HepG2 (cell line): ENCODE measurements around the gene SMARCD1. TPM values are rescaled to one million over a fixed set of nuclear protein-coding genes. Genes with fewer than 3 reads are reported as not detected.

Experiments used
- ATAC-seq: fragments of 200-7000 bp; cut with Tn5 transposase; 3 replicates; pipeline ENCODE4 v1.9.1; 2020; ENCODE audit warnings: mild to moderate bottlenecking, moderate library complexity
- BruUV-seq: library from RNA; stranded (reverse); fragments of 400-500 nt; replicated peaks from 2 replicates; lab custom pipeline; 2021; lab: Mats Ljungman, UMichigan
- CTCF ChIA-PET: fragments of 300-600 bp; formaldehyde crosslinking; extraction: SDS; loops from one replicate; lab custom pipeline; 2021; ENCODE audit warnings: low total read pairs, inconsistent platforms, low intra/inter-chr PET ratio; lab: Yijun Ruan, JAX
- POLR2A ChIA-PET: fragments of 350-600 bp; sonication (Branson Sonifier 250); formaldehyde crosslinking; loops from one replicate; lab custom pipeline; 2020; ENCODE audit warnings: antibody characterized with exemption, inconsistent platforms; lab: Yijun Ruan, JAX
- DNase-seq: peaks from one replicate; pipeline ENCODE4 v3.0.0-alpha.2; 2015; ENCODE audit warnings: low spot score
- FAIRE-seq: peaks from 3 replicates; lab custom pipeline; 2011; peaks lifted over from hg19 to GRCh38; lab: Jason Lieb, UNC
- H2AFZ ChIP-seq: one replicate; pipeline ENCODE4 v1.6.1; 2011; ENCODE audit warnings: low read length, inconsistent platforms
- H3K27ac ChIP-seq: fragments of 300-600 bp; 3 replicates; pipeline ENCODE4 v1.8.0; 2011; ENCODE audit warnings: mixed run types, mild to moderate bottlenecking, mixed read lengths, low read length, inconsistent platforms; ENCODE audit not compliant: insufficient read depth; ENCODE audit errors: extremely low read length
- H3K27me3 ChIP-seq, 2 experiments: fragments of 200-600 bp in 1 of 2; 2 replicates in 1 of 2; 3 replicates in 1 of 2; pipeline versions ENCODE4 v1.6.0 to v1.8.0; 2011; ENCODE audit warnings: low read length in 2 of 2, mild to moderate bottlenecking in 2 of 2, moderate library complexity in 2 of 2, inconsistent platforms in 1 of 2; ENCODE audit not compliant: insufficient read depth in 2 of 2, control insufficient read depth in 1 of 2
- H3K36me3 ChIP-seq, 2 experiments: fragments of 200-600 bp in 1 of 2; replicated peaks in 1 of 2; 2 replicates in 1 of 2; 3 replicates in 1 of 2; pipeline versions ENCODE4 v1.5.1 to v1.8.0; 2011; ENCODE audit warnings: low read length in 2 of 2, inconsistent platforms in 1 of 2; ENCODE audit not compliant: insufficient read depth in 2 of 2, control insufficient read depth in 1 of 2
- H3K4me1 ChIP-seq: 2 replicates; pipeline ENCODE4 v1.5.1; 2012; ENCODE audit warnings: low read length, inconsistent platforms; ENCODE audit not compliant: insufficient read depth
- H3K4me2 ChIP-seq: 2 replicates; pipeline ENCODE4 v1.6.0; 2011; ENCODE audit warnings: low read depth, low read length, inconsistent platforms
- H3K4me3 ChIP-seq, 3 experiments: fragments of 200-600 bp in 1 of 3; sonication (generic), shearing (Covaris generic) in 1 of 3; replicated peaks in 1 of 3; 2 replicates each; pipeline ENCODE4 v1.5.1; 2011 to 2016; ENCODE audit warnings: low read length in 3 of 3, inconsistent platforms in 2 of 3, low read depth in 2 of 3, mild to moderate bottlenecking in 2 of 3, control low read depth in 1 of 3, mixed read lengths in 1 of 3; ENCODE audit not compliant: insufficient read depth in 1 of 3
- H3K79me2 ChIP-seq: one replicate; pipeline ENCODE4 v1.6.1; 2011; ENCODE audit warnings: low read length, inconsistent platforms; ENCODE audit not compliant: insufficient read depth
- H3K9ac ChIP-seq: 2 replicates; pipeline ENCODE4 v1.6.0; 2011; ENCODE audit warnings: mild to moderate bottlenecking, low read depth, low read length, inconsistent platforms; ENCODE audit not compliant: insufficient read depth
- H3K9me3 ChIP-seq: 2 replicates; pipeline ENCODE4 v1.5.1; 2012; ENCODE audit warnings: mild to moderate bottlenecking, low read length
- H4K20me1 ChIP-seq: 2 replicates; pipeline ENCODE4 v1.6.0; 2011; ENCODE audit warnings: inconsistent platforms, mild to moderate bottlenecking, low read length, moderate library complexity; ENCODE audit not compliant: insufficient read depth
- KIAA2018 ChIP-seq: sonication (generic); formaldehyde crosslinking; IDR thresholded peaks from 2 replicates; pipeline ENCODE4 v1.5.0; 2020; ENCODE audit warnings: mild to moderate bottlenecking, missing genetic modification reagents, borderline replicate concordance
- NCOA2 ChIP-seq: sonication (generic); formaldehyde crosslinking; IDR thresholded peaks from 2 replicates; pipeline ENCODE4 v1.8.0; 2022; ENCODE audit warnings: inconsistent platforms
- NR2F1 ChIP-seq, 2 experiments: fragments of 450-650 bp in 1 of 2; formaldehyde crosslinking in 1 of 2; IDR thresholded peaks; 2 replicates each; pipeline versions ENCODE4 v1.5.0 to v1.6.1; 2016 to 2020; ENCODE audit warnings: mild to moderate bottlenecking in 1 of 2, missing compliant biosample characterization in 1 of 2, missing genetic modification reagents in 1 of 2, moderate library complexity in 1 of 2
- PAXIP1 ChIP-seq: sonication (generic); formaldehyde crosslinking; conservative IDR thresholded peaks from 2 replicates; pipeline ENCODE4 v1.4.0; 2020; ENCODE audit warnings: mild to moderate bottlenecking, missing genetic modification reagents, moderate library complexity
- ZMAT5 ChIP-seq: sonication (generic); formaldehyde crosslinking; IDR thresholded peaks from 2 replicates; pipeline ENCODE4 v1.5.0; 2020; ENCODE audit warnings: mild to moderate bottlenecking, low read depth, missing genetic modification reagents, borderline replicate concordance
- ZNF530 ChIP-seq: sonication (generic); formaldehyde crosslinking; IDR thresholded peaks from 2 replicates; pipeline ENCODE4 v1.5.0; 2020; ENCODE audit warnings: low read depth, mild to moderate bottlenecking, missing genetic modification reagents
- ZNF792 ChIP-seq: IDR thresholded peaks from 2 replicates; pipeline ENCODE4 v1.6.1; 2016
- WGBS: methylation state at CpG from one replicate; pipeline ENCODE4 v1.1.6; 2017; ENCODE audit warnings: low lambda C conversion rate; 5-methylcytosine and 5-hydroxymethylcytosine counted together
- in situ Hi-C: cut with HindIII; loops from 2 replicates; pipeline ENCODE4 v1.10.0; 2017; ENCODE audit warnings: low pct_unique_long_range_greater_than_20kb; ENCODE audit not compliant: extremely low pct_ligation_motif_present
- intact Hi-C: fragments of 100-400 bp; cut with micrococcal nuclease; formaldehyde crosslinking; loops from one replicate; pipeline ENCODE4 v1.10.0; 2022; ENCODE audit not compliant: unreplicated experiment
- polyA plus RNA-seq, 8 experiments: library from polyadenylated mRNA; depleted of rRNA in 3 of 8; stranded (reverse) in 7 of 8; unstranded in 1 of 8; fragments of >200 nt; fragmentation: Illumina TruSeq in 4 of 8; extraction: Trizol in 4 of 8; gene quantifications; 2 replicates each; pipeline versions ENCODE4 v1.2.1 to v1.2.3, GENCODE V29; 2011 to 2016; ENCODE audit warnings: low read depth in 4 of 8, missing spikeins in 1 of 8, mixed read lengths in 1 of 8; ENCODE audit not compliant: insufficient read depth in 1 of 8
- total RNA-seq, 5 experiments: library from RNA; depleted of rRNA; stranded (reverse); fragments of >200 nt; fragmentation: Illumina TruSeq; extraction: Trizol; gene quantifications; 2 replicates each; pipeline ENCODE4 v1.2.3, GENCODE V29; 2016; ENCODE audit warnings: low read depth in 1 of 5

Gene SMARCD1
- total and polyA plus RNA-seq, 2 of the 13 experiments (the other 11 are each of a cell fraction or from before 2014, with no cell fraction given), result 51.7 to 54.6 TPM

GRCh38 chr12:50069069-50069468, 16.1 kb upstream of the SMARCD1 start:
- 76% methylated on average over 5 of the region's 5 CpGs for whole genome bisulfite sequencing
- Histone ChIP-seq H4K20me1 (no peaks in the 10 kb centered on the region), H3K4me3 (no peak overlapping the region), H3K27me3 (peaks cover 1 to 7% of the 10 kb centered on the region in 2 experiments; a peak in 3 of 5 replicates), H3K9me3 (no peaks in the 10 kb centered on the region), H3K9ac (no peak overlapping the region), H3K4me2 (no peak overlapping the region), H3K27ac (no peak overlapping the region), H3K79me2 (no peaks in the 10 kb centered on the region), H3K4me1 (peaks cover 10% of the 10 kb centered on the region), H2AFZ (no peak overlapping the region), H3K36me3 (no peaks in the 10 kb centered on the region)
- in situ Hi-C loops, result no loop called here
- BruUV-seq, result no TSS peak
- ATAC-seq (no peak), FAIRE-seq (no peak), DNase-seq (no peak)
- ChIA-PET CTCF (interaction anchor here (2.7 to 3.6 kb wide), 2 partner anchors 30 to 102 kb away, joined by 18 to 43 read pairs; no protein-coding TSS in a partner anchor), POLR2A (no interaction called here)
- intact Hi-C loops, result no loop called here
- no peak for TF ChIP-seq ZNF792 (CRISPR knock-in tag)
- TF ChIP-seq ZNF530 (CRISPR knock-in tag), result no peak
- TF ChIP-seq NR2F1 (CRISPR knock-in tag; IDR thresholded peaks at IDR 0.05), result no peak
- TF ChIP-seq ZMAT5 (CRISPR knock-in tag), result no peak
- TF ChIP-seq NCOA2 (CRISPR knock-in tag), result no peak
- TF ChIP-seq PAXIP1, result no peak
- no peak for TF ChIP-seq KIAA2018
